Skin epidermis (tissue), 12 donors: ENCODE measurements around the gene BAIAP3.

Experiments used
- H3K27ac ChIP-seq, 21 experiments: fragments of 200-600 bp; sonication (generic) in 11 of 21; one replicate each; pipeline ENCODE4 v1.5.0; 2020; ENCODE audit warnings: mild to moderate bottlenecking in 3 of 21, inconsistent platforms in 2 of 21, moderate library complexity in 2 of 21
- H3K4me3 ChIP-seq, 7 experiments: fragments of 200-600 bp; sonication (generic) in 2 of 7; one replicate each; pipeline ENCODE4 v1.5.0; 2020; ENCODE audit warnings: inconsistent platforms in 2 of 7, mild to moderate bottlenecking in 2 of 7, moderate library complexity in 1 of 7

The BAIAP3 gene

DNA sequence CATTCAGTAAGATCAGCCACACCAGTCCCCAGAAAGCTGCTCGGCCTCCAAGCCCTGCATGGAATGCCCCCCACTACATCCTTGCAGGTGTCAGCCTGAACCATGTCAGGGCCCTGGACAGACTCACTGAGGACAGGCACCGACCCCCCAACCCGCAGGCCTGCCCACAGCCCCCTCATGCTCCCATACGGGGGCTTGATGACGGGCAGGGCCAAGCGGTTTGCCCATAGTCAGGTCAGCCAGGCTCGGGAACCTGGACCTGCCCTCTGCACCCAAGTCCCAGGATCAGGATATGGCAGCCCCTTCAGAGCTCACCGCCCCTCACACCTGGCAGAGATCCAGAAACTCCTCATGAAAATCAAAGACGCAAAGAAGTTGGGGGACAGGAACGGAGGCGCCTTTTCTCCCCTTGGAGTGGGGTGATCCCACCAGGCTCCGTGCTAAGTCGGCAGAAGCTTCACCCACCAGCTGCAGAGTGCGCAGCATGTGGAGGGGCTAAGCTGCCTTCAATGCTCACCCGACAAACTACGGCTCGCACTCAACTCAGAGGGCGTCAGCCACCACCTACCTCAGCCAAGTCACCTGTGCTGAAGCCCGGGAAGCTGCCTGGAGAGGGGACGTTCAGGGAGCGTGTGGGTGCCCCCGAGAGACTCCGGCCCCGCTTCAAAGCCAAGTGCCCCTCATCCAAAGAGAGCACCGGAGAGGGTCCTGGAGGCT, 44.8 kb downstream of the BAIAP3 start:
- peak overlapping the region in 4 of 7 experiments; percentile 46 to 58 (median 51) for H3K4me3 ChIP-seq
- H3K27ac ChIP-seq: peak overlapping the region in 17 of 21 experiments; percentile 10 to 97 (median 84)

DNA sequence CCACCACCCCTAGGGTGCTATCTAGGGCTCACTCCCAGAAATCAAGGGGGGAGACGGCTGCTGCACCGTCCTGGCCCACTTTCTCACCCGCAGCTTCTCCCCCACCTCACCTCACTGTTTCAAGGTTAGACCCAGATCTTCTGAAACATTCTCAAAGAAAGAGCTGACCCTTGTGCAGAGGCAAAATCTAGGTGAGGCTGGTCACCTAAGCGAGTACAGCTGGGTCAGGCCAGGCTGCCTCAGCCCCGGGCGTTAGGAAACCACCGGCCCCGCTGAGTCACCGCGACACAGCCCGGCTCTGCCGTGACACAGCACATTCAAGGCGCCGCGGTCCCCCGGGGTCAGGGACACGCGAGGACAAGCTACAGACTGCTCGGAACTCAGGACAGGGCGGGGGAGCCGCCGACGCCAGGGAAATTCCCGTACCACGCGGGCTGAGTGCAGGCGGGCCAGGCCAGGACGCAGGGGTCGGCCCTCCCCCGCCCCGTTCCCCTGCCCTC, 45.4 kb downstream of the BAIAP3 start:
- Histone ChIP-seq H3K27ac (peak overlapping the region in 20 of 21 experiments; percentile 33 to 97 (median 81)), H3K4me3 (peak overlapping the region; percentile 26 to 58 (median 47))

DNA sequence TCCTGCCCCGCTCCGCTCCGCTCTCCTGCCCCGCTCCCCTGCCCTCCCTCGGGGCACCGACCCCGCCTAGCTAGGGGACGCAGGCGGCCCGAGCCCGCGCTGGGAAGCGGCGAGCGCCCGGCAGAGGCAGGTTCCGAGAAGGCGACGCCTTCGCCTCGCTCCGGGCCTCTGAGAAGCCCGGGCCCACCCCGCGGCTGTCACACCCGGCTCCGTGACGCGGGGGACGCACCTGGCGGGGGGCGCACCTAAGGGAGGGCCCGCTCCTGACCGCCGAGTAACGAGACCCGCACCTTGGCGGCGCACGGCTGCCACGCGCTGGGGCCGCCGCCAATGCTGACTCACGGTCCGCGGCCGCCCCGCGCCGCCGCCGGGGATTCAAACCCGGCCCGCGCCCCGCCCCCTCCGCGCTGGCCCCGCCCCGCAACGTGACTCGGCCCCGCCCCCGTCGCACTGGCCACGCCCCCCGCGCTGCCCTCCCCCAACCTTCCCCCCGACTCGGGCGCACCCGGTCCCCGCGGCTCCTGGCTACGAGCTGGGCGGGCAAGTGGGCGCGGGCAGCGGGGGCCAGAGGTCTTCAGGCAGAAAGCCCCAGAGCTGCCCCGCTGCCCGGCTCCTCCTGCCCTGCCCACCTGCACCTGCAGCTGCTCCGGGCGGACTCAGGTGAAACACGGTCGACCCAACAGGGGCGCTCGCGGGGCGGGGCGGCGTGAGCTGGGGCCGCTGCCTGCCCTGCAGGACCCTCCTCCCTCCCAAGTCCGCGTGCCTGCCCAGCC, 46.0 kb downstream of the BAIAP3 start:
- Histone ChIP-seq H3K4me3 (peak overlapping the region; percentile 26 to 58 (median 47)), H3K27ac (peak overlapping the region in 20 of 21 experiments; percentile 33 to 97 (median 81))

DNA sequence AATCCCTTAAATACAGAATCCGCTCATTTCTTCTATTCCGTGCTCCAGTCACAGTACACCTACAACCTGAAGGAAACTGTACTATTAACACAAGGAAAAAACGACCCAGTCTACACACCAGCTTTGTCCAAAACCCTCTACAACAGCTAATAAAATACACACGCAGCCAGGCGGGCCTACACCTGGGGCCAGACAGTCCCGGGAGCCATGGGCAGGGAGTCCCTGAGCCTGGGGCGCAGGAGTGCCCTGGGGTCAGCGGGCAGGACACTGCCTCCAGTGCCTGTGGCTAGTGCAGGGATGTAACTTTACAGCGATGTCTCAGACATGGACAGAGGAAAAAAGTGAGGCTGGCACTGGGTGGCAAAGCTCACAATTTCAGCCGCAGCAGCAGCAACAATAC, 46.8 kb downstream of the BAIAP3 start:
- Histone ChIP-seq H3K4me3 (no peak overlapping the region), H3K27ac (peak overlapping the region in 3 of 21 experiments; percentile 5 to 90 (median 73))

DNA sequence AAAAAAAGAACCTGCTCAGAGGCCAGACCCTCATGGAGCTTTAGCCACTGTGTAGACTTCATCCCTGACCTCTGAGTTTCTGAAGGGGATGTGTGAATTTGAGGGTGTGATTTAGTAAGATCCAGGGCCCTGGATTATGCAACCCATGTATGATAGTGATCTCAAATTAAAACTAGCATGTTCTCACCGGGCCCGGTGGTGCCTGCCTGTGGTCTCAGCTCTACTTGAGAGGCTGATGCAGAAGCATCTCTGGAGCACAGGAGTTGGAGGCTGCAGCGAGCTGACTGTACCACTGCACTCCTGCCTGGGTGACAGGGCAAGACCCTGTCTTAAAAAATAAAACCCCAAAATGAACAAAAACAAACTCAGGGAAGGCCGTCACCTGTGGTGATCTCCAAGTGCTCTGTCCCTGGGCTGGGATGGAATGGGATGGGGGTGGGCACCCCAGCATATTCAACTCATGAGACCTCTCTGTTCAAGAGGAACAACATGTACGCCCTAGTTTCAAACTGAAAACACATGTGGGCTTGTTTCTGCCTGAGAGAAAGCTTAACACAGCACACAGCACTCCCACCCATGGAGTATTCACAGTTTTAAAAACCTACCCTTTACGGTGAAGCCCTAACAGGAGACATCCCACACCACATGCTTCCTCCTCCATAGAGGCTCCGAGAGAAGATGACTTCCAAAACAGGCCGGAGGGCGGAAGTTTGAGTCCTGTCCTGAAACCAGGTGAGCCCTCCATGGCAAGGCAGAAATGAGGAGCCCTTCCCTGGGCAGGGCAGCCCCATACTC, 48.4 kb downstream of the BAIAP3 start:
- no peak overlapping the region for H3K27ac ChIP-seq
- no peak overlapping the region for H3K4me3 ChIP-seq

DNA sequence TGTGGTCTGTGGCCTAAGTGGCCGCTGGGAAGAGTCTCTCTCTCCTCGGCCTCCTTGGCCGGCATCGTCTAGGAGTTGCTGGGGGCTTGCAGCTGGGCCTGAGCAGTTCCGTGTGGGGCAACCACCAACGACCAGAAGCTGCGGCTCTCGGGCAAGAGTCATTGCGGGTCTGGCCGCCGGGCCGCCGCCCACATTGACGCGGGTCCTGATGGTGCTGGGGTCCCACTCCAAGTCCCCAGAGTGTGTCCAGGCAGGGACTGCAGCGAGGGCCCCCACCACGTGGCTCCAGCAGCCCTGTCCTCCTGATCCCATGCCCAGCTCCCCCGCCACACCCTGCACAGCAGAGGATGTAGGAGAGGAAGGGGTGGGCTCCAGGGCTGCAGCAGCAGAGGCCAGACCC, 50.1 kb downstream of the BAIAP3 start:
- Histone ChIP-seq H3K4me3 (no peak overlapping the region), H3K27ac (no peak overlapping the region)

DNA sequence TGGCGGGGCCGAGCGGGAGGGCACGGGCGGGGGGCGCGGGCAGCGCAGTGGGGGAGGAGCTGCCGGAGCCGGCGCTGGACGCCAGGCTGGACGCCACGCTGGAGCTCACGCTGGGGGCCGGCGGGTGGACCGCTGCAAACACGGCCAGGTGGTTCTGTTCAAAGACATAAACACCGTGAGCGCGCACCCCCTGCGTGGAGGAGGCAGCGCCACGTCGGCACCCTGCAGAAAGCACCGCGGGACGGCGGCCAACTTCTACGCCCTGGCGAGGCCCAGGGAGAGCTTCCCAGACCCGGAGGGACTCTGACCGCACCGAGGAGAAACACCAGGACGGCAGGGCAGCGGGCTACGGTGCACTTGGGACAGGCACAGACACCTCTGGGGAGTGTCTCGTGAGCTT, 51.8 kb downstream of the BAIAP3 start:
- Histone ChIP-seq H3K4me3 (no peak overlapping the region), H3K27ac (no peak overlapping the region)

DNA sequence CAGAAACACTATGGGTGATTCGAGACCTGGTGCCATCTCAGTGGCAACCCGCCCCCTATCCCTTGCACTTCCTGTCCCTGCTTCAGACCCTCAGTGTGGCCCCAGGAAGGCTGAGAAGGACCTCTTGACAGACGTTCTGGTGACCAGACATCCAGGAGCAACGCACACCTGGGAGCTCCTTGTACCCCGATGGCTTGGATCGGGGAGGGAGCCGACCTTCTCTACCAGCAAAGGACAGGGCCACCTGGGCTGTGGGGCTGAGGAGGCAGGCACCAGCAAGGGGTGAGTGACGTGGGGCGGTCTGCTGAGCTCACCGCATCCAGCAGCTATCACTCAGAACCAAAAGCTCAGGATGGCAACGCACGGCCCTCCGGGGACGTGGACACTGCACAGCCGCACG, 53.9 kb downstream of the BAIAP3 start:
- H3K4me3 ChIP-seq: no peak overlapping the region
- no peak overlapping the region for H3K27ac ChIP-seq

DNA sequence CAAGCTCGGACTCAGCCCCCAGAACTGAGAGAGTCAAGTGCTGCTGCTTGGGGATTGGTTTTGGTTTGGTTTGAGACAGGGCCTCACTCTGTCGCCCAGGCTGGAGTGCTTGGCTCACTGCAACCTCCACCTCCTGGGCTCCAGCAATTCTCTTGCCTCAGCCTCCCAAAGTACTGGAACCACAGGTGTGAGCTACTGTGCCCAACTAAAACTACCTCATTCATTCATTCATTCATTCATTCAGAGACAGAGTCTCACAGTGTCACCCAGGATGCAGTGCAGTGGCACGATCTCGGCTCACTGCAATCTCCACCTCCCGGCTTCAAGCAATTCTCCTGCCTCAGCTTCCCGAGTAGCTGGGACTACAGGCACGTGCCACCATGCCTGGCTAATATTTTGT, 56.3 kb downstream of the BAIAP3 start:
- H3K27ac ChIP-seq: no peak overlapping the region
- H3K4me3 ChIP-seq: no peak overlapping the region

DNA sequence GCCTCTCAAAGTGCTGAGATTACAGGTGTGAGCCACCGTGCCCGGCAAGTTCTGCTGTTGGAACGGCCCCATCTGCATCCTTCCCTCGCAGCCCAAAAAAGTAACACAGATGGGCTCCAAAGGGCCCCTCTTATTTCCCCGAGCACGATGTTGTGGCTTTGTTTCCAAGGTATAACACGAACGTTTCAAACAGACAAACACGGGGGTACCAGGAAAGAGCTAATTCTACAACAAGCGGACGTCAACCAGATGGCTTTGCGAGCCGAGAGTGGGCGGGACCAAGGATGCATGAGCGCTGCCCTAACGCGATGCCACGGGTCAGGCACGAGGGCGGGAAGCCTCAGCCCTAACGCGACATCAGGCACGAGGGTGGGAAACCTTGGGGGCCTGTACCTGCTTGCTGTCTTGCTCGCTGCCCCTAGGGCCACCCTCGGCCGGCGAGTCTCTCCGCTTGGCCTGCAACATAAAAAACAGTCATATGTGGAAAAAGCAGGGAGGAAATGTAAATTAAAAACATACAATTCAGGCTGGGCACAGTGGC, 56.9 kb downstream of the BAIAP3 start:
- Histone ChIP-seq H3K27ac (no peak overlapping the region), H3K4me3 (no peak overlapping the region)

DNA sequence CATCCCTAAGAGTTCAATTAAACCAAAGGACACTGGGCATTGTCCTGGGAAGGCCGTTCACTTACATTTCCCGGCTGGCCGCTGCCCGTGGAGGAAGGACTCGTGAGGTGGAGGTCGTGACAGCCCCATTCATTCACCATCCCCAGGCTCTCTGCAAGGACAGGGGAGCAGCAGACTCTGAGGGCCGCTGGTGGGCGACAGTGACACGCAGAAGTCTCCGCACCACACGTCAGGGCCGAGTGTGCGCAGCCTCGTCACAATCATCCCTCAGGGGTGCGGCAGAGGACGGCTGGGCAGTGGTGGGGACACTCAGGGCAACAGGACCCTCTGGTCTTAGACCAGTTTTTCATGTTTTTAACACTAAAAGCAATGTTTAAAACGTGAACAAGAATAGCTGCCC, 59.4 kb downstream of the BAIAP3 start:
- no peak overlapping the region for H3K4me3 ChIP-seq
- H3K27ac ChIP-seq: no peak overlapping the region

DNA sequence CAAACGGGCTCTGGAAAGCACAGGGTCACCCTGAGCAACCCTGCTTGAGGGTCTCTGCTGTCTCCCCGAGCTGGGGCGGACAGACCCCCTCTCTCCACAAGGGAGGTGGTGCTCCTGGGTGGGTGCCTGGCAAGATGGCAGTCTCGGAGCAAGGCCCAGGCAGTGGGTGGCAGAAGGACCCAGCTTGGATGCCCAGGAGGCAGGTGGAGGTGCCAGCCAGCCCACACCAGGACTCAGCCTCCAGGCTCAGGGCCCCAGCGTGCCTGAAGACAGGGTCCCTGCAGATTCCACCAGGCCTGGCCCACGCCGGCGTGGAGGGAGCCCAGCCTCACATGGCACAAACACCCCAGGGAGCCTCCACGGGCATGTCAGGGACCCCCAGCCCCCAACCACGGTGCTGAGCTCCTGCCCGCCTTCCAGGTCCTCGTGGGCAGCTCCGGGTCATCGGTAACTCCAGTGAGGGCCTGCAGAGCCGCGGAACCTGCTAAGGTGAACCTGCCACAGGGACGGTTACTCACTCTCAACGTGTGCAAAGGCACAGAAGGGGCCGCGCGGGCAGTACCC, 60.2 kb downstream of the BAIAP3 start:
- H3K27ac ChIP-seq: no peak overlapping the region
- H3K4me3 ChIP-seq: no peak overlapping the region

DNA sequence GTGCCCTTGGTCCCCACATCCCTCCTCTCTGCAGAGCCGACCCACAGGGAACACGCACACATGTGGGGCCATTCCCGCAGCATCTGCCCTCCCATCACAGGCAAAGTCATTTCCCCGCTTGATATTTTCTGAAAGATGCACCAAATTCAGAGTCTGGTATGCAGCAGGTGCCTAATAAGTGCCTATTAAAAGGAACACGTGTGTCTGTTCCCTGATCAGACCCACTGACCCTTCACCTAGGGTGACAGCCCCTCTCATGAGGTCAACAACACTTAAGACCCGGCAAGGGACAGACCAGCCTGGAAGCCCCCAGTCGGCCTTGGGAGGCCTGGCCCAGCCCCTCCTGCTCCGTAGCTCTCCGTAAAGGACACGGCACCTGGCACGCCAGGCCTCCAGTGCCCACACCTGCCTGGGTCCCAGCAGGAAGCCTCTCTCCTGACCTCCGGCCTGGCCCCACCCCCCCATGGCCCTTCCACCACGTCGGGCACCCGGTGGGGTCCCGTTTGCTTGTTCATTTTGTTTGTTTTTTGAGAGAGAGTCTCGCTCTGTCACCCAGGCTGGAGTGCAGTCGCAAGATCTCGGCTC, 61.0 kb downstream of the BAIAP3 start:
- Histone ChIP-seq H3K4me3 (no peak overlapping the region), H3K27ac (no peak overlapping the region)

DNA sequence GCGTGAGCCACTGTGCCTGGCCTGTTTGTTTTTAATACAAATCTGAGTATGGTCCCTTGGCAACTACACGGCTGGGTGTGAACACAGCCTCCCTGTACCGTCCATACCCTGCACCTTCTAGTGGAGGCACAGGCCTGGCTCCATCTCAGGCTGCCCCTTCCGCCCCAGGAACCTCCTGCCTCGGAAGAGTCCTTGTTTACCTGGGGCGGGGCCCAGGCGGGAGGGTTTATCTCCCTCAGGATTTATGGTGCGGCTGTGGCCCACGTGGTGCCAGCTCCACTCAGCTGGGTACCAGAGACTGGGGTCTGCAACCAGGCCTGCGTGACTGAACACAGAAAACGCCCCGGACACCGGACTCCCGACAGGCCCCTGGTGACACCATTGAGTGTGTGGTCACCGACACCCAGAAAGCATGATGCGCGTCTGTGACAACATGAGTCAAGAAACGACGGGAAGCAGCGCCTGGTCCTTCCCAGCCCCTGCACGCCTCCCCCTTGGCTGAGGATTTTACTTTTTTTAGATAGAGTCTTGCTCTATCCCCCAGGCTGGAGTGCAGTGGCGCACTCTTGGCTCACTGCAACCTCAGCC, 62.1 kb downstream of the BAIAP3 start:
- Histone ChIP-seq H3K27ac (no peak overlapping the region), H3K4me3 (no peak overlapping the region)

DNA sequence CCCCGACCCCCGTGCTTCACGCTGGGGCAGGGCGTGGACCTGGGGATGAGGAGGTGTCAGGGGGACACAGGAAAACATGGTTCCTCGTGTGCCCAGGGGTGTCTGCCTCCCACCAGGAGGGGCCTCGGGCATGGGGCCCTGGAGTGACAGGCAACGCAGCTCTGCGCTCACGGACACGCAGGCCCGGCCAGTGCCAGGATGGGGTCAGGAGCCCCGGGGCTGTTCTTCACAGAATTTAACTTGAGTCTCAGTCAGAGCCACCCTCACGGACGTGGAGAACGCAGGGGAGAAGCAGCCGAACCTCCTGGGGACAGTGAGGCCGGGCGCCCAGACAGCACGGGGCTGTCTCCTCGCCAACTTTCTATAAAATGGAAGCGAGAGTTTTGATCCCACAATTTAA, 64.3 kb downstream of the BAIAP3 start:
- no peak overlapping the region for H3K27ac ChIP-seq
- no peak overlapping the region for H3K4me3 ChIP-seq

DNA sequence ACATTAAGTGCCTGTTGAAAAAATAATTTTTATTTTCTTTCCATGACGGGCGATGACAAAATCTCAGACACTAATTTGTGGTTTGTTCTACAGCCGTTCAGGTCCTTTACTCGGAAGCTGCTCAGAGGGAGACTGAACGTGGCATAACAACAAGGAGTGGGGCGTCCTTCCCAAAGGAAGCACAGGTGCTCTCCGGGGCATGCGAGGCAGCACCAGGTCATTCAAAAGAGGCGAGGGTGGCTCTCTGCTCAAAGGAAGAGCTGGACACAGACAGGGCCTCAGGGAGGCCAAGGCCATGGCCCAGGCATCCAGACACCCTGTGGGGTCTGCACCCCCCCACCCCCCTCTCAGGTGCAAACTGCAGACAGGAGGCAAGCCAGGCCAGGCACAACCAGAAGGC, 64.9 kb downstream of the BAIAP3 start:
- Histone ChIP-seq H3K27ac (no peak overlapping the region), H3K4me3 (no peak overlapping the region)
